ENCODE data around the gene NOS2.

DNA sequence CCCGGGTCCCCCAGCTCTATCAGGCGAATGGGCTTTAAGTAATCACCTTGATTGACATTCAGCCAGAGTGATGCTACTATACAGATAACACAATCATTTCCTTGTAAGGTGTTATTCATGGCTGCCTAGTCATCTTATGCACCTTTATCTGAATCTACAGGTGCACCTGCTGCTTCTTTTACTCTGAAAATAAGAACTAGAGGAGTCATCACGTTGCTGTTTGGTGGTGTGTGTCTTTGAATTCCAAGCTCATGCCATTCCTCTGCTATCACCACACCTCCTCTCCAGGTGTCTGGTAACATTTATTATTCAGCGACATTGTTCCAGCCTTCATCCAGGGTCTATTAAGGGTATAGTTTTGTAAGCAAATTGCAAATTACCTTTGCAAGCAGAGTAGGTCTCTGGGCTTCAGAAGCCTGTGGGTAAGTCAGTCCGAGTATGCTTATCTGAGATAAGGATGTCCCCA lies 51.9 kb downstream of the NOS2 start:
- TF ChIP-seq, protein P1, sequence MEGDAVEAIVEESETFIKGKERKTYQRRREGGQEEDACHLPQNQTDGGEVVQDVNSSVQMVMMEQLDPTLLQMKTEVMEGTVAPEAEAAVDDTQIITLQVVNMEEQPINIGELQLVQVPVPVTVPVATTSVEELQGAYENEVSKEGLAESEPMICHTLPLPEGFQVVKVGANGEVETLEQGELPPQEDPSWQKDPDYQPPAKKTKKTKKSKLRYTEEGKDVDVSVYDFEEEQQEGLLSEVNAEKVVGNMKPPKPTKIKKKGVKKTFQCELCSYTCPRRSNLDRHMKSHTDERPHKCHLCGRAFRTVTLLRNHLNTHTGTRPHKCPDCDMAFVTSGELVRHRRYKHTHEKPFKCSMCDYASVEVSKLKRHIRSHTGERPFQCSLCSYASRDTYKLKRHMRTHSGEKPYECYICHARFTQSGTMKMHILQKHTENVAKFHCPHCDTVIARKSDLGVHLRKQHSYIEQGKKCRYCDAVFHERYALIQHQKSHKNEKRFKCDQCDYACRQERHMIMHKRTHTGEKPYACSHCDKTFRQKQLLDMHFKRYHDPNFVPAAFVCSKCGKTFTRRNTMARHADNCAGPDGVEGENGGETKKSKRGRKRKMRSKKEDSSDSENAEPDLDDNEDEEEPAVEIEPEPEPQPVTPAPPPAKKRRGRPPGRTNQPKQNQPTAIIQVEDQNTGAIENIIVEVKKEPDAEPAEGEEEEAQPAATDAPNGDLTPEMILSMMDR (conservative IDR thresholded peaks at IDR 0.05; ENCODE audit: low read depth, low read length): no peak; the same call in 1 of the 2 replicates
- TF ChIP-seq EZH2 (IDR thresholded peaks at IDR 0.05; ENCODE audit: borderline replicate concordance, low read depth, low read length, poor library complexity, severe bottlenecking): no peak

All from A673 (cell line).